ENCODE measurements around the gene APBB1IP.

DNA sequence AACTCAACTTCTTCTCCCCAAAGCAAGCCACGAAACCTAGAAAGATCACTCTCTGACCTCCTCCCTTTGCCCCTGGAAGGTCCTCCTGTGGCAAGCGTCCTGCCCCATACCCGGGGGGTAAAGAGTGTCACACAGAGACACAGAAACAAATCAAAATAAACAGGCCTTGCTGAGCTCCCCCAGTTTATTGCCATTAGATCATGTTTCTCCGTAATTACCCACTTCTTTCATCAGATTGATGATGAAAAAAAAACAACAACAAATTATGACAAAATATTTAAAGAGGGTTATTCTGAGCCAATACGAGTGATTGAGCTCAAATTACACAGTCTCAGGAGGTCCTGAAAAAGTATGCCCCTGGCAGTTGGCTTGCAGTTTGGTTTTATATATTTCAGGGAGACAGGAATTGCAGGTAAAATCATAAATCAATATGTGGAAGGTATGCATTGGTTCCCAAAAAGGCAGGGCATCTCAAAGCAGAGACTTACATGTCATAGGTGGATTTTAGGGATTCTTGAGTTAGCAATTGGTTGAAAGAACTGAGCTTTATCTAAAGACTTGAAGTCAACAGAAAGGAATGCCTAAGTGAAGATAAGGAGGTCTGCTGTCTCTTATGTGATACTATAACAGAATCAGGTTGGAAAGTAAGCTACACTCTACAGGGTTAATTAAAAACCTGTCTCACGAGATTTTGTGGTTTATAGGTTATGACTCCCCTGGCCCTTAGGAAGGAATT, 86.2 kb downstream of the APBB1IP start:
- TF ChIP-seq, protein P1, sequence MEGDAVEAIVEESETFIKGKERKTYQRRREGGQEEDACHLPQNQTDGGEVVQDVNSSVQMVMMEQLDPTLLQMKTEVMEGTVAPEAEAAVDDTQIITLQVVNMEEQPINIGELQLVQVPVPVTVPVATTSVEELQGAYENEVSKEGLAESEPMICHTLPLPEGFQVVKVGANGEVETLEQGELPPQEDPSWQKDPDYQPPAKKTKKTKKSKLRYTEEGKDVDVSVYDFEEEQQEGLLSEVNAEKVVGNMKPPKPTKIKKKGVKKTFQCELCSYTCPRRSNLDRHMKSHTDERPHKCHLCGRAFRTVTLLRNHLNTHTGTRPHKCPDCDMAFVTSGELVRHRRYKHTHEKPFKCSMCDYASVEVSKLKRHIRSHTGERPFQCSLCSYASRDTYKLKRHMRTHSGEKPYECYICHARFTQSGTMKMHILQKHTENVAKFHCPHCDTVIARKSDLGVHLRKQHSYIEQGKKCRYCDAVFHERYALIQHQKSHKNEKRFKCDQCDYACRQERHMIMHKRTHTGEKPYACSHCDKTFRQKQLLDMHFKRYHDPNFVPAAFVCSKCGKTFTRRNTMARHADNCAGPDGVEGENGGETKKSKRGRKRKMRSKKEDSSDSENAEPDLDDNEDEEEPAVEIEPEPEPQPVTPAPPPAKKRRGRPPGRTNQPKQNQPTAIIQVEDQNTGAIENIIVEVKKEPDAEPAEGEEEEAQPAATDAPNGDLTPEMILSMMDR (IDR thresholded peaks at IDR 0.05; ENCODE audit: low read depth, low read length, poor library complexity, severe bottlenecking), result no peak
- TF ChIP-seq EZH2phosphoT487 (IDR thresholded peaks at IDR 0.05; ENCODE audit: borderline replicate concordance, low read length), result no peak

Measured in DOHH2 (cell line).